ENCODE measurements around the gene RNF183.

DNA sequence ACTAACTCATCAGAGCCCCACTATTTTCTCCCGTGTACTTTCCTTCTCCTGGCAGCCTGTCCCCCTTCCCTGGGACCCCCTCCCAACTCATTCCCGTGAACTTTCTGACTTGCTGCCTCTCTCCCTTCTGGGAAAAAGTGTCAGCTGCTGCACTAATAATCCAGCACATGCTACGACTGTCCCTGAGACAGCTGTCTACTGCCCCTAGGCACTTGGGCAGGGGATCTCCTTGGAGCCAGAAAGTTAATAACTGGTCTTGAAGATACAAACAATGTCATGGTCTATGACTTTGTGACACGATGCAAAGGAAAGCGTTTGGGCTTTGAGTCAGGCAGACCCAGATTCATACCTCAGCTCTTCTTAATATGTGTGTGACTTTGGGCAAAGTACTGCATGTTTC, 10.1 kb upstream of the RNF183 start:
- no peak for TF ChIP-seq POLR2A (IDR thresholded peaks at IDR 0.05; ENCODE audit: low read length)
- no peak for TF ChIP-seq GATA1 (IDR thresholded peaks at IDR 0.05; ENCODE audit: low read depth, low read length)

Measured in erythroblast (primary cell).